Measurements from ENCODE around the gene HOXD9.

HOXD9 gene

GRCh38 chr2:176122683-176123410, at the start of gene HOXD9:
TSS of gene HOXD9 (plus strand) at chr2:176122719. CDS start at chr2:176122769, 50 bp downstream.
- no peak for DNase-seq (ENCODE audit: low read depth in 3 of 3)

GRCh38 chr2:176072951-176073904, 49.3 kb upstream of the HOXD9 start:
- no peak for DNase-seq (ENCODE audit: low read depth in 3 of 3)

GRCh38 chr2:176074919-176075425, 47.5 kb upstream of the HOXD9 start:
- DNase-seq (ENCODE audit: low read depth in 3 of 3): no peak

- DNase-seq (ENCODE audit: low read depth in 3 of 3): no peak
These were observed 47.0 kb upstream of the HOXD9 start for GRCh38 chr2:176075481-176075880.

GRCh38 chr2:176076063-176076462, 46.5 kb upstream of the HOXD9 start:
- no peak for DNase-seq (ENCODE audit: low read depth in 3 of 3)

GRCh38 chr2:176076796-176077195, 45.7 kb upstream of the HOXD9 start:
- no peak for DNase-seq (ENCODE audit: low read depth in 3 of 3)

GRCh38 chr2:176078541-176079284, 43.8 kb upstream of the HOXD9 start:
- DNase-seq (ENCODE audit: low read depth in 3 of 3): no peak

- DNase-seq (ENCODE audit: low read depth in 3 of 3): no peak
These were observed 43.2 kb upstream of the HOXD9 start for GRCh38 chr2:176079285-176079830.

- DNase-seq (ENCODE audit: low read depth in 3 of 3): no peak
These were observed 42.5 kb upstream of the HOXD9 start for GRCh38 chr2:176079831-176080539.

- DNase-seq (ENCODE audit: low read depth in 3 of 3): no peak
These were observed 41.8 kb upstream of the HOXD9 start for GRCh38 chr2:176080540-176081375.

- no peak for DNase-seq (ENCODE audit: low read depth in 3 of 3)
These were observed 41.1 kb upstream of the HOXD9 start for GRCh38 chr2:176081376-176081836.

GRCh38 chr2:176081837-176082524, 40.5 kb upstream of the HOXD9 start:
- DNase-seq (ENCODE audit: low read depth in 3 of 3): no peak

GRCh38 chr2:176082525-176082823, 40.0 kb upstream of the HOXD9 start:
- no peak for DNase-seq (ENCODE audit: low read depth in 3 of 3)

GRCh38 chr2:176082824-176083751, 39.4 kb upstream of the HOXD9 start:
- no peak for DNase-seq (ENCODE audit: low read depth in 3 of 3)

- DNase-seq (ENCODE audit: low read depth in 3 of 3): no peak
These were observed 38.7 kb upstream of the HOXD9 start, which contains the start of gene EVX2 for GRCh38 chr2:176083796-176084261. TSS of gene EVX2 (minus strand) at chr2:176083962. CDS start at chr2:176083776, 186 bp downstream.

- no peak for DNase-seq (ENCODE audit: low read depth in 3 of 3)
These were observed 37.9 kb upstream of the HOXD9 start for GRCh38 chr2:176084611-176085119.

- DNase-seq (ENCODE audit: low read depth in 3 of 3): no peak
These were observed 37.3 kb upstream of the HOXD9 start for GRCh38 chr2:176085120-176085788.

Data from stimulated activated CD4-positive, alpha-beta T cell treated with anti-CD3 and anti-CD28 coated beads, TNF-alpha, amount 100 ng/mL, for 48 hours (primary cell).